ENCODE measurements around the gene TTC13. TPM values are rescaled to one million over a fixed set of nuclear protein-coding genes. Genes with fewer than 3 reads are reported as not detected.

Gene TTC13
- total and polyA plus RNA-seq, 2 donors: 18.7 to 32.9 TPM

DNA sequence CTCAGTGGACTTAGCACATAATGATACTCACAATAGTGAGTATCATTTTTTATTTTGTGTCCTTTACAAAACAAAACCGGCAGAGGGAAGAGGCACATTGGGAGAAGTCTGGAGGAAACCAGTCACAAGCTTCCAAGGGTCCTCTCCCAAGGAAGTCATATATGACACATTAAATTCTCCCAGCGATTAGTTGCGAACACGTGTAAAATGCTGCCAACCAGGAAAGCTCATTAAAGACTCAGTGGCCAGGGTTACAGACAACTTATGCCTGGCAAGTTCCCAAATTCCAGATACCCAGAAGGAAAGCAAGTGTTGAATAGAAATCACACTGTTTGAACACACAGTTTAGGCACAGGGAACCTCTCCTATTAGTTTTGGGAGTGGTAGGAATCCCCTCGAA is 52.5 kb downstream of the TTC13 start:
- Histone ChIP-seq H3K4me3 (ENCODE audit: low read length in 2 of 2) (no peak overlapping the region), H3K9me3 (ENCODE audit: control insufficient read depth in 2 of 2, insufficient read depth in 1 of 2, low read length in 1 of 2) (no peaks in the 10 kb centered on the region), H3K4me1 (ENCODE audit: control insufficient read depth in 2 of 2, insufficient read depth in 2 of 2, low read length in 2 of 2) (no peaks in the 10 kb centered on the region), H3K36me3 (ENCODE audit: control insufficient read depth in 2 of 2, insufficient read depth in 2 of 2, low read length in 1 of 2) (peaks cover 28 to 49% of the 10 kb centered on the region in 2 donors), H3K27ac (ENCODE audit: low read depth in 1 of 2, low read length in 1 of 2) (no peak overlapping the region), H3K27me3 (ENCODE audit: control insufficient read depth in 2 of 2, insufficient read depth in 1 of 2, low read length in 1 of 2) (no peaks in the 10 kb centered on the region)
- WGBS: 78% methylated on average over 5 of the region's 5 CpGs
- no peak for DNase-seq (ENCODE audit: low read depth in 6 of 9, low spot score in 9 of 9)

DNA sequence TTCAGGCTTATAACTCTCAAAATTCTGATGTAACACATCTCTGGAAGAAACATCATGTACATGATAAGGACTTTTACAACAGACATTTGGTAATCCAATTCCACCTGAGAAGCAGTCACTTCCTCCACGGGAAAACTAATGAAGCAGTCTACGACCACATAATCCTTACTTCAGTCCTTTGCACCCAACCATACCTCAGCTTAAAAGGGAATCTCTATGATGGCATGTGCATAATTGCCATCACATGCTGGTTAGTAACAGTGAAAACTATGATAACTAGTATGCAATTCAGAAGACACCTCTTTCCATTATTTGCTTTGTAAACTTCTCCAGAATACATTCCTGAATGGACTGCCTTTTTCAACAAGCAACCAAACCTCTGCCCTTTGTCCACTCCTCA is 53.1 kb downstream of the TTC13 start:
- no peaks in the 10 kb centered on the region for H3K4me1 ChIP-seq (ENCODE audit: control insufficient read depth in 2 of 2, insufficient read depth in 2 of 2, low read length in 2 of 2)
- WGBS: 96% methylated on average over 2 of the region's 2 CpGs
- H3K27ac ChIP-seq (ENCODE audit: low read depth in 1 of 2, low read length in 1 of 2): no peak overlapping the region

DNA sequence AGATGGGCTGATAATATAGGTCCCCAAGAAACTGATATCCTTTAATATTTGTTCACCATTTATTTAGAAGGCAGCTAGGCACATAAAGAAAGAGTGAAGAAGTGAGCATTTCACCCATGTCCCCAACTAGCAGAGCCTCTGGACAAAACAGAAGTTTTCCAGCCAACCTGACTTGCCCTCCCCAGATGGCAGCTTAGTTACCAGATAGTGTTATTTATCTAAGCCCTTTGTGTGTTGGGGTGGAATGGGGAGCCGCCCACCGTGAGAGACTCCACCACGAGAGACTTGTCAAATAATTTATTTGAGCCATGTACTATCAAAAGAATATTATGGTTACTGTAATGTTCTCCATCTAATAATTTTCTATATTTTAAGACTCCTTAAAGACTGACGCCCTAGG is 55.5 kb downstream of the TTC13 start:
- Histone ChIP-seq H3K9me3 (ENCODE audit: control insufficient read depth in 2 of 2, insufficient read depth in 1 of 2, low read length in 1 of 2) (no peaks in the 10 kb centered on the region), H3K27ac (ENCODE audit: low read depth in 1 of 2, low read length in 1 of 2) (no peak overlapping the region), H3K4me1 (ENCODE audit: control insufficient read depth in 2 of 2, insufficient read depth in 2 of 2, low read length in 2 of 2) (no peaks in the 10 kb centered on the region), H3K36me3 (ENCODE audit: control insufficient read depth in 2 of 2, insufficient read depth in 2 of 2, low read length in 1 of 2) (peaks cover 26 to 71% of the 10 kb centered on the region in 2 donors), H3K4me3 (ENCODE audit: low read length in 2 of 2) (no peak overlapping the region), H3K27me3 (ENCODE audit: control insufficient read depth in 2 of 2, insufficient read depth in 1 of 2, low read length in 1 of 2) (no peaks in the 10 kb centered on the region)
- 98% methylated on average over 4 of the region's 4 CpGs for WGBS
- no peak for DNase-seq (ENCODE audit: low read depth in 6 of 9, low spot score in 9 of 9)

More for the DNA sequence above, 53.1 kb downstream of the TTC13 start:
- no peaks in the 10 kb centered on the region for H3K27me3 ChIP-seq (ENCODE audit: control insufficient read depth in 2 of 2, insufficient read depth in 1 of 2, low read length in 1 of 2)
- no peaks in the 10 kb centered on the region for H3K9me3 ChIP-seq (ENCODE audit: control insufficient read depth in 2 of 2, insufficient read depth in 1 of 2, low read length in 1 of 2)
- peaks cover 22 to 49% of the 10 kb centered on the region in 2 donors for H3K36me3 ChIP-seq (ENCODE audit: control insufficient read depth in 2 of 2, insufficient read depth in 2 of 2, low read length in 1 of 2)
- no peak overlapping the region for H3K4me3 ChIP-seq (ENCODE audit: low read length in 2 of 2)
- no peak for DNase-seq (ENCODE audit: low read depth in 6 of 9, low spot score in 9 of 9)

DNA sequence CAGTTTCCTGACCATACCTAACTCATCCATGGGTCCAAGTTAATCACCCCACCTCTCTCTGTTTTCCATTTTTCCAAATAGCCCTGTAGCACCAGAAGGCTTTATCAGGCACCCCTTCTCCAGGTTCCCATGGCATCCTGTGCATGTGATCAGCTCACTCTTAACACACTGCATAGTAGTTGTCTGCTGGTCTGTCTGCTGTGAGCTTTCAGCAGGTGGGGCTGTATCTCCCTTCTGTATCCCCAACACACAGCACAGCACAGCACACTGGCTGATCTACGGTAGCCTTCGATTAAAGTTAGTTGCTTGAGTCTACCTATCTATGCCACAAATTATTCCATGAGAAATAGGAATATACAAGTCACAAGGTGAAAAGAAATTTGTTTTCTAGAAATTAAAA is 56.0 kb downstream of the TTC13 start:
- Histone ChIP-seq H3K4me3 (ENCODE audit: low read length in 2 of 2) (no peak overlapping the region), H3K9me3 (ENCODE audit: control insufficient read depth in 2 of 2, insufficient read depth in 1 of 2, low read length in 1 of 2) (no peaks in the 10 kb centered on the region), H3K27me3 (ENCODE audit: control insufficient read depth in 2 of 2, insufficient read depth in 1 of 2, low read length in 1 of 2) (no peaks in the 10 kb centered on the region), H3K27ac (ENCODE audit: low read depth in 1 of 2, low read length in 1 of 2) (no peak overlapping the region), H3K4me1 (ENCODE audit: control insufficient read depth in 2 of 2, insufficient read depth in 2 of 2, low read length in 2 of 2) (no peaks in the 10 kb centered on the region), H3K36me3 (ENCODE audit: control insufficient read depth in 2 of 2, insufficient read depth in 2 of 2, low read length in 1 of 2) (peaks cover 26 to 68% of the 10 kb centered on the region in 2 donors)
- 98% methylated on average over 2 of the region's 2 CpGs for WGBS
- peak in 1 of 9 donors; percentile 11 for DNase-seq (ENCODE audit: low read depth in 6 of 9, low spot score in 9 of 9)

DNA sequence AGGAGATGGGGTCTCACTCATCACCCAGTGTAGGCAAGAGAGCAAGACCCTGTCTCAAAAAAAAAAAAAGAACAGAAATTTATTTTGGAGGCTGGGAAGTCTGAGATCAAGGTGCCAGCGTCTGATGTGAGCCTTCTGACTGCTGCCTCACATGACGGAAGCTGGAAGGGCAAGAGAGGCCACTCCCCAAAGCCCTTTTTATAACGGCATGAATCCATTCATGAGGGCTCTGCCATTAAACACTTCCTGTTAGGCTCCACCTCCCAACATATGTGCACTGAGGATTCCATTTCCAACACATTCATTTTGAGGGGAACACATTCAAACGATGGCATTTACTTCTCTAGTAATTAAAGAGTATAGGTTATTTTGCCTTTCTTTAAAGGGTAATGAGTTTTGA is 59.5 kb downstream of the TTC13 start:
- peaks cover 25 to 60% of the 10 kb centered on the region in 2 donors for H3K36me3 ChIP-seq (ENCODE audit: control insufficient read depth in 2 of 2, insufficient read depth in 2 of 2, low read length in 1 of 2)

DNA sequence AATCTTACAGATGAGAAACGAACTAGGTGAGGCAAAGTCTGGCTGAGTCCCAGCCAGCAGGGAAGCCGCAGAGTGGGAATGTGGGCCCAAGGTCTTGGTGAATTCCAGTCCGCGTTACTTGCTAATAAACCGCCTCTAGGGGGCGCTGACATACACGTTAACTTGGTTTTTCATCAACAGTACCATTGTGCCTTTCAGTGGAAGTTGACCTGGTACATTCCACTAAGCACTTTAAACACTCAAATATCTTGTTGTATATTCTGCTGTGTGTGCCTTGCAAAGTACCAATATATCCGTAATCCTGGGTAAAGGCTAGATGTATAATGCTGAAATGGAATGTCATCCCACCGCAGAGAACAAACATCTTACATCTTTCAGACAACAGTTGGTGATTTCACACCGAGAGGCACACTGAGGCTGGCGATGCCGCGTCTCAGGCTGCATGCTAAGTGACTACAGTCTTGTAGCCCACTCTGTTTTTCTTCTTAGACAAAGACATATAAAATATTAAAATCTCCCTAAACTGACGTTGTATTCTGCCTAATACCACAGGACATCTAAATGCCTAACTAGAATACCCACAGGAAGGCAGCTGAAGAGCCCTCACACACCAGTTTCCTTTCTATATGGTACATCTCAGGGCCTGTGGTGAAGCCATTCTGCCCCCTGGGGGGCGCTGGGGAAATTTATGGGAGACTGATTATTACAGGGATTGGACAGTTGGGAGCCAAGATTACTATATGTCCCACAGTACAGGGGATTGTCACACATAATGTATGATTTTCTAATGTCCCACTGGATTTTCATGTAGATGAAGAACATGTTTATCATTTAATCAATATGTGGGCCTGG is 61.2 kb downstream of the TTC13 start:
- Histone ChIP-seq H3K27ac (ENCODE audit: low read depth in 1 of 2, low read length in 1 of 2) (no peak overlapping the region), H3K9me3 (ENCODE audit: control insufficient read depth in 2 of 2, insufficient read depth in 1 of 2, low read length in 1 of 2) (no peaks in the 10 kb centered on the region), H3K4me3 (ENCODE audit: low read length in 2 of 2) (no peak overlapping the region), H3K36me3 (ENCODE audit: control insufficient read depth in 2 of 2, insufficient read depth in 2 of 2, low read length in 1 of 2) (peaks cover 20 to 54% of the 10 kb centered on the region in 2 donors), H3K27me3 (ENCODE audit: control insufficient read depth in 2 of 2, insufficient read depth in 1 of 2, low read length in 1 of 2) (no peaks in the 10 kb centered on the region), H3K4me1 (ENCODE audit: control insufficient read depth in 2 of 2, insufficient read depth in 2 of 2, low read length in 2 of 2) (no peaks in the 10 kb centered on the region)
- 67% methylated on average over 15 of the region's 15 CpGs for WGBS
- peak; percentile 30 to 86 (median 63) for DNase-seq (ENCODE audit: low read depth in 6 of 9, low spot score in 9 of 9)

More for the DNA sequence above, 59.5 kb downstream of the TTC13 start:
- no peak overlapping the region for H3K27ac ChIP-seq (ENCODE audit: low read depth in 1 of 2, low read length in 1 of 2)
- no peaks in the 10 kb centered on the region for H3K9me3 ChIP-seq (ENCODE audit: control insufficient read depth in 2 of 2, insufficient read depth in 1 of 2, low read length in 1 of 2)
- H3K4me1 ChIP-seq (ENCODE audit: control insufficient read depth in 2 of 2, insufficient read depth in 2 of 2, low read length in 2 of 2): no peaks in the 10 kb centered on the region
- DNase-seq (ENCODE audit: low read depth in 6 of 9, low spot score in 9 of 9): no peak
- 90% methylated on average over 4 of the region's 4 CpGs for WGBS
- no peaks in the 10 kb centered on the region for H3K27me3 ChIP-seq (ENCODE audit: control insufficient read depth in 2 of 2, insufficient read depth in 1 of 2, low read length in 1 of 2)
- H3K4me3 ChIP-seq (ENCODE audit: low read length in 2 of 2): no peak overlapping the region

DNA sequence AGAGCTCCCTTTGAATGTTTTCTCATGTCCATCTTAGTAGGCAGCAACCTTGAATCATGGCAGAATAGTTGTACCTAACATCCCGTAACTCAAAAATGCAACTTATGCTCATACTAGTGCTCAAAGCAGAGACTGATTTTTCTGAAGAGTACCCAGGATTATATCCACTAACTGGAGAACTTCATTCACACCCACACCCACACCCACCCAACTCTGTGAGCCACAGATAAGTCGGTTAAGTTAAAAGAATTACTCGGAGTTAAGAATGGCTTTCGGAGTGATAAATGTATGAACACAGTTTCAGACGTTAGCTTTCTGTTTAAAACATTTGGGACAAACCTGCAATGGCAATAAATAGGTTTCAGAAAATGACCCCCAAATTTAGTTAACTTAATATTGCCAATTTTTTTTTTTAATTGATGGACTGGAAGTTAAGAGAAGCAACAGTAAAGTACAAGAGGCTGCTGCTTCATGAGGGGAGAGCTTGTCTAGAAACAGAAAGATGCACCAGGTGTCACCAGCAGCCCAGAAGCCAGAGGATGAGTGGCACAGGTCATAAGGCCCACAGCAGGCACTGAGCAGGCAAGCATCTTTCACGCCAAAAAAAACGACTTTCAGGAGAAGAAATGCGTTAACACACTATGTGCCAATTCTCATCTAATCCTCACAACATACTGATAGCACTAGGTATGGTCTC is 61.9 kb downstream of the TTC13 start:
- 94% methylated on average over 8 of the region's 8 CpGs for WGBS
- no peaks in the 10 kb centered on the region for H3K9me3 ChIP-seq (ENCODE audit: control insufficient read depth in 2 of 2, insufficient read depth in 1 of 2, low read length in 1 of 2)
- H3K4me1 ChIP-seq (ENCODE audit: control insufficient read depth in 2 of 2, insufficient read depth in 2 of 2, low read length in 2 of 2): no peaks in the 10 kb centered on the region
- no peak overlapping the region for H3K27ac ChIP-seq (ENCODE audit: low read depth in 1 of 2, low read length in 1 of 2)
- no peak for DNase-seq (ENCODE audit: low read depth in 6 of 9, low spot score in 9 of 9)
- H3K4me3 ChIP-seq (ENCODE audit: low read length in 2 of 2): no peak overlapping the region
- H3K36me3 ChIP-seq (ENCODE audit: control insufficient read depth in 2 of 2, insufficient read depth in 2 of 2, low read length in 1 of 2): peaks cover 18 to 51% of the 10 kb centered on the region in 2 donors
- no peaks in the 10 kb centered on the region for H3K27me3 ChIP-seq (ENCODE audit: control insufficient read depth in 2 of 2, insufficient read depth in 1 of 2, low read length in 1 of 2)

DNA sequence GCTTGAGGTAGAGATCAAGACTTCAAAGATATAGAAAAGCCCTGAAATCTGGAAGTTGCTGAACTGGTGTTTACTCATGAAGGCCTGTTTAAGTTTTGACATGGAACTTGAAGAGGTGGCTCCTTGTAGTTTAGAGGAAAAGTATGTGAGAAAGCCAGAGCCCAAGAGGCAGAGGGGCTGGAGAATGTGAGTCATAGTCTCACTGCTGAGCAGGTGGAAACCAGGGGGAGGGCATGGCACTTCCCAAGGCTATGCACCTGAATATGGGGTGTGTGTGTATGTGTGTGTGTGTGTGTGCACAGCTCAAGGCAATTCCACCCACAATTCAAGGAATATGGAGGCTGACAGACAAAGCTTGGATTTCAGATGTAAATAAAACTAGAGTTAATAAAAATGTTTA is 63.6 kb downstream of the TTC13 start:
- Histone ChIP-seq H3K27me3 (ENCODE audit: control insufficient read depth in 2 of 2, insufficient read depth in 1 of 2, low read length in 1 of 2) (no peaks in the 10 kb centered on the region), H3K36me3 (ENCODE audit: control insufficient read depth in 2 of 2, insufficient read depth in 2 of 2, low read length in 1 of 2) (peaks cover 22 to 58% of the 10 kb centered on the region in 2 donors)
- no peak for DNase-seq (ENCODE audit: low read depth in 6 of 9, low spot score in 9 of 9)

DNA sequence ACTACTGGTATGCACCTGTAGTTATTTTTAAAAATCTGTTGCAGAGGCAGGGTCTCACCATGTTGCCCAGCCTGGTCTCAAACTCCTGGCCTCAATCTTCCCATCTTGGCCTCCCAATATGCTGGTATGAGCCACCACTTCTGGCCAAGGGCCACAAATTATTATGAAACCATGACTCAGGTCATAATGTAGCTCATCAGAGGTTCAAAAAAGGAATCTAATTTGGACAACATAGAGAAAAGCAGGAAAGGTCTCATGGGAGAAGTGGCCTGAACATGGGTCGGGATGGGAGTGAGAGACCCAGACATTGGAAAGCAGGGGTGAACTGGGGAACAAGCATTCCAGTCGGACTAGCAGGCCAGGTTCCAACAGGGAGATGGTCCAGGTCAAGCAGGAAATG is 65.2 kb downstream of the TTC13 start:
- WGBS: 97% methylated on average over 2 of the region's 2 CpGs
- Histone ChIP-seq H3K4me3 (ENCODE audit: low read length in 2 of 2) (no peak overlapping the region), H3K9me3 (ENCODE audit: control insufficient read depth in 2 of 2, insufficient read depth in 1 of 2, low read length in 1 of 2) (no peaks in the 10 kb centered on the region), H3K27ac (ENCODE audit: low read depth in 1 of 2, low read length in 1 of 2) (no peak overlapping the region), H3K27me3 (ENCODE audit: control insufficient read depth in 2 of 2, insufficient read depth in 1 of 2, low read length in 1 of 2) (no peaks in the 10 kb centered on the region), H3K4me1 (ENCODE audit: control insufficient read depth in 2 of 2, insufficient read depth in 2 of 2, low read length in 2 of 2) (no peaks in the 10 kb centered on the region), H3K36me3 (ENCODE audit: control insufficient read depth in 2 of 2, insufficient read depth in 2 of 2, low read length in 1 of 2) (peaks cover 22 to 48% of the 10 kb centered on the region in 2 donors)
- DNase-seq (ENCODE audit: low read depth in 6 of 9, low spot score in 9 of 9): no peak

More for the DNA sequence above, 63.6 kb downstream of the TTC13 start:
- no peaks in the 10 kb centered on the region for H3K4me1 ChIP-seq (ENCODE audit: control insufficient read depth in 2 of 2, insufficient read depth in 2 of 2, low read length in 2 of 2)
- H3K27ac ChIP-seq (ENCODE audit: low read depth in 1 of 2, low read length in 1 of 2): no peak overlapping the region
- no peaks in the 10 kb centered on the region for H3K9me3 ChIP-seq (ENCODE audit: control insufficient read depth in 2 of 2, insufficient read depth in 1 of 2, low read length in 1 of 2)
- no peak overlapping the region for H3K4me3 ChIP-seq (ENCODE audit: low read length in 2 of 2)

All from thymus (tissue), 11 donors.